HG03097 (cell line): ENCODE results near the gene SDHD.

ENCODE experiments used
- ATAC-seq: cut with Tn5 transposase; IDR thresholded peaks from one replicate; pipeline ENCODE4 v1.9.1; 2021; ENCODE audit not compliant: unreplicated experiment, low FRiP score

The SDHD gene

GRCh38 chr11:112097734-112098528, 11.3 kb downstream of the SDHD start:
- no peak for ATAC-seq

- ATAC-seq, result no peak
These were observed 13.8 kb downstream of the SDHD start for GRCh38 chr11:112100462-112100861.

DNA sequence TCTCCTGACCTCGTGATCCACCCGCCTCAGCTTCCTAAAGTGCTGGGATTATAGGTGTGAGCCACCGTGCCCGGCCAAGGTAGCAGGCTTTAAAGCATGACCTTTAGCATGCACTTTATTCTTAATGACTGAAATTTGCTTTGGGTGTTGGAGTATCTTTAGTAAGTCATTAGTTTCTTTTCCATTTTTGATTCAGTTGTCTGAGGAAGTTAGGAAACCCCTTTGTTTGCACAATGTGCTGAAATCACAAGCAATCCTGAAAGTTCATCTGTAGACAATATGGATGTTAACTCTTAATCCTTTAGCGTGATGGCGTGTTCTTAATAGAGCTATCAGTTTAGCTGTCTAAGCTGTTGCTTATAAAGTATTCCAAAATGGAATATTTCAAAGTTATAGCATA, 16.8 kb downstream of the SDHD start:
- ATAC-seq, result no peak

GRCh38 chr11:112106070-112106469, 19.4 kb downstream of the SDHD start:
- no peak for ATAC-seq

- no peak for ATAC-seq
These were observed 27.1 kb downstream of the SDHD start for GRCh38 chr11:112113539-112114457.

GRCh38 chr11:112114460-112114859, 27.8 kb downstream of the SDHD start:
- no peak for ATAC-seq

- ATAC-seq, result no peak
These were observed 28.7 kb downstream of the SDHD start for GRCh38 chr11:112115386-112115785.

DNA sequence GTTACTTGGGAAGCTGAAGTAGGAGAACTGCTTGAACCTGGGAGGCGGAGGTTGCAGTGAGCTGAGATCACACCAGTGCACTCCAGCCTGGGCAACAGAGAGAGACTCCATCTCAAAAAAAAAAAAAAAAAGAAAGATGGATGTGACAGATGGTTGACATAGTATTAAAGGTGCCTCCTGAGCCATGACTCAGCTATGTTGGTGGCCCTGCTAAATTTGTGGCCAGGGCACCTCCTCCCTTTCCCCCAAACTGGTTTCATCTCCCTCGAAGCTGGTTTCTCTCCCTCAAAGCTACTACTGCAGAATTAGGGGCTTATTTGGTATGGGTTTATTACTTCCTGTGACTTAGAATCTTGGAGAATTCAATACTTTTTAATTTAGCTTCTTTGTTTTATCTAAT, 31.5 kb downstream of the SDHD start:
- ATAC-seq, result no peak

DNA sequence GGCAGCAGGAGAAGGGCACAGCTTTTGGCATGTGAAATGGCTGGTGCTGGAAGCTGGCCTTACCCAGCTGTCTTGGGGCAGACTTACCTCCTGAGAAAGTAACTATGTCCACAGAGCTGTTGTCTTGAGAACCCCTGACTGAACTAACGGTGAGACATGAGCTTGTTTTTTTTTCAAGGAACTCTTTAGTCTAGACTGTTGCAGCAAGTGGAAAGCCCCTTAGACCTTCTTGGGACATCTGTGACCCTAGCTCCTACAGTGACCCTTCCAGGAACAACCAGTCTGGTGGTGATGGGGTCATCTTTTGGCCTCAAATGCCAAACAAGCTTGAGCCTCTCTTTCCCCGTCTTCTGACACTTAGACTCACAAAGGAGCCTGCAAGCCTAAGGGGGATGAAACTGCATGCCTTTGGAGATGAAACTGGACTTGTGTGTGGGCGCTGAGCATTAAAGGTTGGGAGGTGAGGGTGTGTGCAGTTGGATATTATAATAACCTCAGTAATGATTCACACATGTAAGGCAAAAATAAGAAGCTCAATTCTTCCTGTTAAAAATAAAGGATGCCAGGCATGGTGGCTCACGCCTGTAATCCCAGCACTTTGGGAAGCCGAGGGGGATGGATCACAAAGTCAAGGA, 35.4 kb downstream of the SDHD start:
- ATAC-seq, result no peak

- ATAC-seq, result no peak
These were observed 36.5 kb downstream of the SDHD start for GRCh38 chr11:112123129-112123528.

GRCh38 chr11:112127056-112127455, 40.4 kb downstream of the SDHD start:
- ATAC-seq, result no peak

GRCh38 chr11:112128483-112129121, 41.9 kb downstream of the SDHD start:
- no peak for ATAC-seq

DNA sequence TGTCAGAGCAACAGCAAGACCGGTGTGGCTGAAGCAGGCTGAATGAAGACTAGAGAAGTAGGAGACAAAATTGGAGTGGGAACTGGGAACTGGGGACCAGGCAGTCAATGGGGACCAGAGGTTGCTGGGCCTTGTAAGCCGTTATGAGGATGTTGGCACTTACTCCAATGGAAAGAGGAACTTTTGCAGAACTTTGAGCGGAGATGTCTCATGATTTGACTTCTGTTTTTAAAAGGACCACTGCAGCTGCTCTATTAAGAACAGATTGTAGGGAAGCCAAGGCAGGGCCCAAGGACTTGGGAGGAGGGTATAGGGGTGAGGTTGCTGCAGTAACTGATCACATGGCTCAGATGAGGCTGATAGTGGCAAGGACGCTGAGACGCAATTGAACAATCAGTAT, 43.0 kb downstream of the SDHD start:
- ATAC-seq, result no peak

DNA sequence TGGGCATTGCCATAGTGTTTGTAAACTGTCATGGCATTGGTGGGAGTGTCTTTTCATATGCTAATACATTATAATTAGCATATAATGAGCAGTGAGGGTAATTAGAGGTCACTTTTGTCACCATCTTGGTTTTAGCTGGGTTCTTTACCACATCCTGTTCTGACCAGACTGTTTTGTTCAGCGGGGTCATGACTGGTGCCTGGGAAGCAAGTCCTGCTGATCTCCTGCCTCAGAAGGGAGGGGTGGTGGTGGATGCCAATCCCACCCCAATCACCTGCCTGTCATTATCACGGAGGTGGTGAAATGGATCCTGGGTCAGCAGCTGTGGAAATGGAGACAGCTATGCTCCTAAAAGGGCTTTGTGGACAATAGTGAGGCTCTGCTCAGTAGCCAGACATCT, 46.1 kb downstream of the SDHD start:
- ATAC-seq, result no peak

GRCh38 chr11:112134473-112134872, 47.8 kb downstream of the SDHD start:
- no peak for ATAC-seq

- ATAC-seq, result no peak
These were observed 56.9 kb downstream of the SDHD start for GRCh38 chr11:112143597-112143996.
